SU-DHL-6 (cell line): ENCODE measurements around the gene SRSF9.

ENCODE experiments used
- EZH2phosphoT487 ChIP-seq: fragments of 200-600 bp; sonication (generic), shearing (Covaris generic); conservative IDR thresholded peaks from 2 replicates; pipeline ENCODE4 v1.6.1; 2018; ENCODE audit warnings: mild to moderate bottlenecking, antibody characterized with exemption, low read length, moderate library complexity, mixed read lengths
- TF ChIP-seq, protein P1 (sequence below): fragments of 200-600 bp; sonication (generic); IDR thresholded peaks from one replicate; pipeline ENCODE4 v1.5.1; 2017; ENCODE audit warnings: antibody characterized with exemption, mild to moderate bottlenecking, low read length, moderate library complexity; ENCODE audit not compliant: insufficient read depth, poor library complexity, severe bottlenecking

DNA sequence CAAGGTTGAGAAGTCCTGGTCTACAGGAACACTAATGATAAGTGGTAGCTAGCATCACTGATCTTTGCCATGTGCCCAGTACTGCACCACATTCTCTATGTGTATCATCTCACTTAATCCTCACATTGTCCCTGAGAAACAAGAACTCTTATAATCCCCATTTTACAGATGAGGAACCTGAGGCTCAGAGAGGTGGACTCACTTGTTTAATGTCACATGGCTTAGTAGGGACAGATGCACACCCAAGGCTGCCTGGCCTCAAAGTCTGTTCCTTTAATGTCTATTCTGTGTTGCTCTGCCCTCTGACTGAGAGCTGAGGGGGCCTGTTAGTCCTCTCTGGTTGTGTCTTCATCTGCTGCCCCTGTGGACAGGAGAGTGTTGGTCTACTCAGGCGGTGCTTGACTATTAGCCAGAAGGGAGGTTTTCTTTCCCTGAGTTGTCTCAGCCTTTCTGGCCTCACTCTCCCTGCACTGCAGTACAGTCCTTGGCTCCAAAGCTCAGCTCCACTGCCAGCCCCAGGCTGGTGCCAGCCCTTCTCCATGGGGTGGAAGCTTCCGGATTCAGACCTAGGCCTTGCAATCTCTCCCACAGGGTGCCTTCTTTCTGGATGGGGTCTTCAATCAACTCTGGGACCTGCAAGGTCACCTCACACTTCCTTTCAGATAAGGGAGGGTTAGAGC, 21.4 kb upstream of the SRSF9 start:
- TF ChIP-seq, protein P1, sequence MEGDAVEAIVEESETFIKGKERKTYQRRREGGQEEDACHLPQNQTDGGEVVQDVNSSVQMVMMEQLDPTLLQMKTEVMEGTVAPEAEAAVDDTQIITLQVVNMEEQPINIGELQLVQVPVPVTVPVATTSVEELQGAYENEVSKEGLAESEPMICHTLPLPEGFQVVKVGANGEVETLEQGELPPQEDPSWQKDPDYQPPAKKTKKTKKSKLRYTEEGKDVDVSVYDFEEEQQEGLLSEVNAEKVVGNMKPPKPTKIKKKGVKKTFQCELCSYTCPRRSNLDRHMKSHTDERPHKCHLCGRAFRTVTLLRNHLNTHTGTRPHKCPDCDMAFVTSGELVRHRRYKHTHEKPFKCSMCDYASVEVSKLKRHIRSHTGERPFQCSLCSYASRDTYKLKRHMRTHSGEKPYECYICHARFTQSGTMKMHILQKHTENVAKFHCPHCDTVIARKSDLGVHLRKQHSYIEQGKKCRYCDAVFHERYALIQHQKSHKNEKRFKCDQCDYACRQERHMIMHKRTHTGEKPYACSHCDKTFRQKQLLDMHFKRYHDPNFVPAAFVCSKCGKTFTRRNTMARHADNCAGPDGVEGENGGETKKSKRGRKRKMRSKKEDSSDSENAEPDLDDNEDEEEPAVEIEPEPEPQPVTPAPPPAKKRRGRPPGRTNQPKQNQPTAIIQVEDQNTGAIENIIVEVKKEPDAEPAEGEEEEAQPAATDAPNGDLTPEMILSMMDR, result no peak
- TF ChIP-seq EZH2phosphoT487, result no peak
